HCT116 (cell line): ENCODE results near the gene MCF2L2.

Experiments used
- ATF3 ChIP-seq: IDR thresholded peaks from 2 replicates; pipeline ENCODE4 v1.6.1; 2012
- ELF1 ChIP-seq: IDR thresholded peaks from 2 replicates; pipeline ENCODE4 v1.6.1; 2012; ENCODE audit warnings: low read depth, borderline replicate concordance
- JUND ChIP-seq: IDR thresholded peaks from 2 replicates; pipeline ENCODE4 v1.6.1; 2012
- POLR2A ChIP-seq: IDR thresholded peaks from 2 replicates; pipeline ENCODE4 v1.7.0; 2011; ENCODE audit warnings: borderline replicate concordance; ENCODE audit not compliant: insufficient read depth, insufficient read length; ENCODE audit errors: extremely low read depth
- POLR2AphosphoS5 ChIP-seq: IDR thresholded peaks from 2 replicates; pipeline ENCODE4 v1.6.1; 2011; ENCODE audit warnings: mild to moderate bottlenecking, low read depth, low read length, moderate library complexity
- TF ChIP-seq, protein P1 (sequence below), 3 experiments: fragments of 200-600 bp in 1 of 3; sonication (generic) in 1 of 3; IDR thresholded peaks in 2 of 3; conservative IDR thresholded peaks in 1 of 3; 2 replicates each; pipeline ENCODE4 v1.5.1; 2012 to 2017; ENCODE audit warnings: low read depth in 2 of 3, low read length in 2 of 3, antibody characterized with exemption in 1 of 3, borderline replicate concordance in 1 of 3, control low read depth in 1 of 3, mild to moderate bottlenecking in 1 of 3, mixed read lengths in 1 of 3, mixed run types in 1 of 3, moderate library complexity in 1 of 3; ENCODE audit not compliant: insufficient read depth in 1 of 3
- TF ChIP-seq, protein P2 (sequence below): IDR thresholded peaks from 2 replicates; pipeline ENCODE4 v1.6.1; 2012

DNA sequence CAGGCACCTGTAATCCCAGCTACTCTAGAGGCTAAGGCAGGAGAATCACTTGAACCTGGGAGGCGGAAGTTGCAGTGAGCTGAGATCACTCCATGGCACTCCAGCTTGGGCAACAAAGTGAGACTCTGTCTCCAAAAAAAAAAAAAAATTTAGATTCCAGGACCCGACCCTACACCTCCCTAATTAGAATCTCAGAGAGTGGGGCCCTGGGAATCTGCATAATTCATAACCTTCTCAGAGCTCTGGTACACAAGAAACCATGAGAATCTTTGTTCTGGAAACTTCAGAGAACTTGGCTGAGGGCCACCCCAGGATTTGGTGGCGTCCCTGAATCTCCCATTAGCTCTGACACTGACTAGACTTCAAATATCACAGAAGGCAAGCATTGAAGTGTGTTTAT, 143.8 kb downstream of the MCF2L2 start:
- TF ChIP-seq, protein P1, sequence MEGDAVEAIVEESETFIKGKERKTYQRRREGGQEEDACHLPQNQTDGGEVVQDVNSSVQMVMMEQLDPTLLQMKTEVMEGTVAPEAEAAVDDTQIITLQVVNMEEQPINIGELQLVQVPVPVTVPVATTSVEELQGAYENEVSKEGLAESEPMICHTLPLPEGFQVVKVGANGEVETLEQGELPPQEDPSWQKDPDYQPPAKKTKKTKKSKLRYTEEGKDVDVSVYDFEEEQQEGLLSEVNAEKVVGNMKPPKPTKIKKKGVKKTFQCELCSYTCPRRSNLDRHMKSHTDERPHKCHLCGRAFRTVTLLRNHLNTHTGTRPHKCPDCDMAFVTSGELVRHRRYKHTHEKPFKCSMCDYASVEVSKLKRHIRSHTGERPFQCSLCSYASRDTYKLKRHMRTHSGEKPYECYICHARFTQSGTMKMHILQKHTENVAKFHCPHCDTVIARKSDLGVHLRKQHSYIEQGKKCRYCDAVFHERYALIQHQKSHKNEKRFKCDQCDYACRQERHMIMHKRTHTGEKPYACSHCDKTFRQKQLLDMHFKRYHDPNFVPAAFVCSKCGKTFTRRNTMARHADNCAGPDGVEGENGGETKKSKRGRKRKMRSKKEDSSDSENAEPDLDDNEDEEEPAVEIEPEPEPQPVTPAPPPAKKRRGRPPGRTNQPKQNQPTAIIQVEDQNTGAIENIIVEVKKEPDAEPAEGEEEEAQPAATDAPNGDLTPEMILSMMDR (IDR thresholded peaks at IDR 0.05 in 2 of 3, conservative IDR thresholded peaks at IDR 0.05 in 1 of 3; ENCODE audit: borderline replicate concordance in 1 of 3, insufficient read depth in 1 of 3, low read depth in 2 of 3, low read length in 2 of 3): no peak
- TF ChIP-seq ELF1: no peak
- TF ChIP-seq ATF3: no peak
- TF ChIP-seq POLR2A: no peak
- TF ChIP-seq, protein P2, sequence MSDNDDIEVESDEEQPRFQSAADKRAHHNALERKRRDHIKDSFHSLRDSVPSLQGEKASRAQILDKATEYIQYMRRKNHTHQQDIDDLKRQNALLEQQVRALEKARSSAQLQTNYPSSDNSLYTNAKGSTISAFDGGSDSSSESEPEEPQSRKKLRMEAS: no peak
- no peak for TF ChIP-seq JUND
- TF ChIP-seq POLR2AphosphoS5: no peak
